DMS53 (cell line): ENCODE results near the gene GRM7.

Experiments used
- DNase-seq: peaks from one replicate; lab custom pipeline; 2025; lab: John Stamatoyannopoulos, UW

Gene GRM7

DNA sequence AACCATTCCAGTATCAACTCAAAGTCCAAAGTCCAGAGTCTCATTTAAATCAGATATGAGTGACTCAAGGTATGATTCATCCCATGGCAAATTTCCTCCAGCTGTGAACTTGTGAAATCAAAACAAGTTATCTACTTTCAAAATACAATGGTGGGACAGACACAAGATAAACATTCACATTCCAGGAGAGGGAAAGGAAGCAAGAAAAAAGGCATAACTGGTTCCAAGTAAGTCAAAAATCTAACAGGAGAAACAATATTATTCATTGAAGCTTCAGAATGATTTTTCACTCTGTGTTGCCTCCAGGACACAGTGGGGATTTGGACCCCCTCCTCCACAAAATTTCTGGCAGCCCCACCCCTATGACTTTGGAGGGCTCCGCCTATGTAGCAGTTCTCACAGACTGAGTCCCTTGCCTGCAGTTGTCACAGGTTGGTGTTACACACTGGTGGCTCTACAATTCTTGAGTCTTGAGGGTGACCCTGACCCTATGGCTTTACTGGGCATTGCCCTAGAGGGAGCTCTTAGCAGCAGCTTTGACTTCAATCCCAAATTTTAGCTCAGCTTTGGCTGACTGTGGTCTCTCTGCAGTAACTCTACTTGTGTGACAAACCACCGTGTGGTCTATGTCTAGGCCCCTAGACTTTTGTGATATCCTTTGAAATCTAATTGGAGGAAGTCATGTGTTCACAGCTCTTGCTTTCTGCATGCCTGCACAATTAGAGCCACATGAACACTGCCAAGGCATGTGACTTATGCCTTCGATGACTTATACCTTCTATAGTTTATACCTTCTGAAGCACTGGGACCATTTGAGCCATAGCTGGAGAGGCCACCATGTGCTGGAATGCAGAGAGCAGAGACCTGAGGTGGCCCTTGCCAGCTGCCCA is 644.2 kb downstream of the GRM7 start:
- DNase-seq, result peak; percentile 59

DNA sequence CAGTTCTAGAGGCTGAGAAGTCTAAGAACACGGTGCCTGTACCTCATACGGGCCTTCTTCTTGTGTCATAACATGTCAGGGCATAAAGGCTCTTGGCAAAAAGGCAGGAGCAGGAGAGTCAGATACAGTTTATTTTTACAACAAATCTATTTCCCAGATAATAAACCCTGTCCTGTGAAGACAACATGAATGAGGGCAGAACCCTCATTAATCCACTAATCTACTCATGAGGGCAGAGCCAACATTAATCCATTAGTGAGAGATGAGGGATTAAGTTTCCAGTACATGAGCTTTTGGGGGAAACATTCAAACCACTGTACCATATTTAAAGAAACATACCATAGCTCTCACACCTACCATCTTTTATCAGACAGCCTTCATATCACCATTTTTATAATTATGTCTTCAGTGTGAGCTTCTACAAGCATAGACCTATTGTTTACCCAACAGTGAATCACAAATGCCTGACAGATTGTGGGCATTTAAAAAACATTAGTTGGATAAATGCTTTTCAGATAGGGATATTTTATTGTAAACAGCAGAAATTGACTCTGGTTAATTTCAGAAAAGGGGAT is 645.8 kb downstream of the GRM7 start:
- peak; percentile 5 for DNase-seq

DNA sequence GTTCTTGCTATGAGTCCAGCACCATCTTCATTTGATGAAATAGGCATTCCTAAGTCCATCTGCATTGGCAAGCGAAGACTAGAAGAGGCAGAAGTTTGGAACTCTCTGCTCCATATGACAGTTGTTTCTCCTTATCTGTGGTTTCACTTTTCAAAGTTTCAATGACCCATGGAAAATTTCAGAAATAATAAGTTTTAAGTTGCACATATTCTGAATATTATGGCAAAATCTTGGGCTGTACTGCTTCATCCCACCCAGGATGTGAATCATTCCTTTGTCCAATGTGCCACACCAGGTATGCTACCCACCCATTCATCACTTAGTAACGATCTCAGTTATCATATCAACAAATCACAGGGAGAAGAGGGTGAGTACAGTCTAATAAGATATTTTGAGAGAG is 647.9 kb downstream of the GRM7 start:
- DNase-seq, result no peak

DNA sequence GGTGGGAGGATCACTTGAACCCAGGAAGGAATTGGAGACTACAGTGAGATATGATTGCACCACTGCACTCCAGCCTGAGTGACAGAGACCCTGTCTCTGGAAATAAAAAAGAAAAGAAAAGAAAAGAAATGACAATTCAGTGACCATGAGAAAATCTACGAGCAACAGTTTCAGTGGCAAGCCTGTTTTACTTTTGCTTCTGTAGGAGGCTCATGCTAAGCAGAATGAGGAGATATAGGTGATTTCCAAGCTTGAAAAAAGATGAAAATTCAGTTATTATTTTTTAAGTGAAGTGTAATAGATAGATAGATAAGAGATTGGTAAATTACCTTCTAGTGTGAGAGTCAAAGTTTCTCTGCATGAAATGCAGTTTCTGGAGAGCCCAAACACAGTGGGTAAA is 651.1 kb downstream of the GRM7 start:
- no peak for DNase-seq

DNA sequence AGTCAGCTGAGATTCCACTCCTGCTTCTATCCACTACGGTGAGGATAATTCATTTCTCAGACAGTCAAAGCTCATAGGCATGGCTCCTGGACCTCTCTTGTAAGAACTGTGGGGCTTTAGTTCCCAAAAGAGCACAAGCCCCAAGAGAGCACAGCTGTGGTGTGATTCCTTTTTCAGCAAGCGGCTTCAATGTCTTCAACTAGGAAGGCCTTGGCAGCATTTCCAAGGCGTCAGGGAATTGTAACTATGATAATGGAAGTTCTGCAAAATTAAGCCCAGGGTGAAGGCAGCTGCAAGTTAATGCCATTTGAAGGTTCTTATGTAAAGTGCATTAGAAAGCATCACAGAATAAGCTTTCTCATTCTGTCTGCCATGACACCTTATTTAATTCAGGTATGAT is 657.1 kb downstream of the GRM7 start:
- DNase-seq, result no peak

DNA sequence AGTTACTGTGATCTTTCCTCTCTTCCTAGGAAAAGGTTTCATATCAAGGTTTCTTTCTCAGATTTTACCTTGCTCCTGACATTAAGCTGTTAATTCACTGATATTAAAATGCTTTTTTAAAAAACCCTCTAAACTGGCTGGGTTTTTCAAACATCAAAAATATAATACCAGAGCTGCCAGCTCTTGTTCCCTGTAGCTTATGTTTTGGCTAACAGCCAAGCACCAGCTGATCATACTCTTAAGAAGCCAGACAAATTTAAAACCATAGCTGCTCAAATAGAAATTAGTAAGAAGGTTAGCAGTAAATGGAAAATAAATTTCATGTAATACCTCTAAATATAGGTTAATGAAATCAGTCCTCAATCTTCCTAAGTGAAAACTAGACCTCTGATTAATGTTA is 657.5 kb downstream of the GRM7 start:
- peak; percentile 11 for DNase-seq

DNA sequence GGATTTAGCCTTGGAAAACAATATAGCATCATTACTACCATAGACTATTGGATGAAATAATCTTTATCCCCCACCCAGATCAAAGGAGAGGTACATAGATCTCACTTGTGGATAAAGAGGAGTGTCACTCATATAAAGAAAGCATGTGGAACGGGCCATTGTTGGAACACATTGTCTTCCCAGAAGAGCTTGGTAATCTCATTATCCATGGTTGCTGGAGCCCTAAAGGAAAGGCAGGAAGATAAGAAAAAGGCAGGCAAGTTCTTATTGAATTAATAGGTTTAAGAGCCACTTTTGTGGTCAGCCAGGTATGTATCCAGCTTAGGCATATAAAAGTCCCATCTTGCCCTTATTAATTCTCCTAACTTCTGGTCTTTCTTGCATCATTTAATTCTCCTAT is 659.1 kb downstream of the GRM7 start:
- DNase-seq, result no peak

DNA sequence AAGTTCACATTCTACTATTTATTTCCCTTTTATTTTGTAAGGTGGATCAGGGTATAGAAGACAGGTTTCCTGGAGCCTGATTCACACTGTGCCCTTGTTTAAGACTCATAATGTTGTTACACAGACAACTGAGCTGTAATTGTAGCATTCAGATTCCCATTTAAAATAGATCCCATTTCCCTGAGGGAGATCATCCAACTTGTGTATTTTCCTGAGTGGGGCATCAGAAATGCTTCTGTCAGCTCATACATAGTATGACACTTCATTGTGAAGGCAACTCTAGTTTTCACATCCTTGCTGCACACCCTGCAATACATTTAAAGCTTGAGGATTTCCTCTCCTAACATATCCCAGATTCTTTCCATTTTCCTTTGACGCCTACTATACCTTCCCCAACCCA is 659.7 kb downstream of the GRM7 start:
- DNase-seq, result no peak

DNA sequence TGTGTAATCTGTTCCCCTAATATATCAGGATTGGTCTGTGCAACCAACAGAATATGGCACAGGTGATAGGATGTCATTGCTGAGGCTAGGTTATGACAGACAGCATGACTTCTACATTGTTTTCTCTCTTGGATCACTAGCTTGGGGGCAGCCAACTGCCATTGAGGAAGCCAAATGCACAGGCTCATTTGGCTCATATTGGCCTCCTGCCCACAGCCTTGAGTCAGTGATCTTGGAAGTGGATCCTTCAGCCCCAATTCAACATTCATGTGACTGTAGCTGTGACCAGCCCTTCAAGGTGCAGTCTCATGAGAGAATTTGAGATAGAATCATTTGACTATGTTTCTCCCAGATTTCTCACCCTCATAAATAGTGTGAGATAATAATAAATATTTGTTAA is 675.6 kb downstream of the GRM7 start:
- DNase-seq, result peak; percentile 35

DNA sequence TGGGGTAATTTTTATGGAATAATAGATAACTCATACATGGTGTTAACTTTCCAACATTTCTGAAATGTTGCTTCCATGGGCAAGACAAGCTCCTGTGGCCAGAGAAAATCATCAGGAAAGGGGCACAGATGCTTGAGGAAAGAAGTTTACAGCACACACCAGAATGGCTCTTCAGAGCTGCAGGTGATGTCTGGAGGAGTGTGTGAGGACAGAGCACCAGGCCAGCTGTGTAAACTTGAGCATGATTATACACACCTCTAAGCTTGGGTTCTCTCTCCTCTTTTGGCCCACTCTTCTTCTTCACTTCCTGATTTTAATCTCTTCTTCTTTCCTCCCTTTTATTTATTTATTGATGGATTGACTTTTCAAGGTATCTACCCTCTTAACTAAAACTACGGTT is 676.0 kb downstream of the GRM7 start:
- DNase-seq, result peak; percentile 61

DNA sequence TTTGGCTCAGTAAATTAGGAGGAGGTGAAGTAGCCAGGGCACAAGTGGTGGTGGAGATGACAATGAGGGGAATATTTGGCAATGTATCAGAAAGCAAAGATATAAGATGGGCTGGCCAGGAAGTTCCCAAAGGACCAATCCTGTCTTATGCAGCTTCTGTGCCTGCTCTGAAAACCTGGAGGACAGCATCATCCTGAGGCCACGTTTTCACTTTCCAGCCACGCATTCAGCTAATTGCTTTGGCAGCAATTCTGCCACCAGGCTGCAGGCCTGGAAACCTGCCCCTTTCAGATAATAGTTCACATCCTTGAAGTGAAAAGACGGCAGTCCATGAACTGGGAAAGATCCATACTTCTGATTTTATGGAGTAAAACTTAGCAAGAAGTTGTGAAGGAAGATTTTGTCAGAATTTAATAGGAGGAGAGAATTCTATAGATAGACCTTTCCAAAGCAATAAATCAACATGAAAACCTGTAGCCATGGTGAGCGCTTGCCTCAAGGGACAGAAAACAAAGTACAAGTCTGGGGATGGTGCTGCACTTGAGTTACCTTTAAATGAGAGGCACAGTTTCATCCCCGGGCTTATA is 682.5 kb downstream of the GRM7 start:
- no peak for DNase-seq

DNA sequence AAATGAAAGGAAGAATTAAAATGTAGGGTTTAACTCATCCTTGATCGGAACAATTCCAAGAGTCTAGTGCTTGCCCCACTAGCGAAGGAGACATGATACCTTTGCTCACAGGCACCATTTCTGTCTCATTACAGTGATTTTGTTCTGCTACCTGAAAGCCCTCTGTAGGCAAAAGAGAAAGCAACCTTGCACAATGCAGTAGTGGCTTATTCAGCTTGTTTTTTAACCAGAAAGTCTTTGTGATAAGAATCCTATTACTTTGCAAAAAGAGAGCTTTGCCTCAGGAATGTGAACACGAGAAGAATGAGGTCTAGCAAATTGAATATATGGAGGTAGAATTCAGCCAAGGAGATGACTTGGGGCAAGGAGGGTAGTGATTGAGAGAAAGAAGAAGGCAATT is 684.4 kb downstream of the GRM7 start:
- no peak for DNase-seq

DNA sequence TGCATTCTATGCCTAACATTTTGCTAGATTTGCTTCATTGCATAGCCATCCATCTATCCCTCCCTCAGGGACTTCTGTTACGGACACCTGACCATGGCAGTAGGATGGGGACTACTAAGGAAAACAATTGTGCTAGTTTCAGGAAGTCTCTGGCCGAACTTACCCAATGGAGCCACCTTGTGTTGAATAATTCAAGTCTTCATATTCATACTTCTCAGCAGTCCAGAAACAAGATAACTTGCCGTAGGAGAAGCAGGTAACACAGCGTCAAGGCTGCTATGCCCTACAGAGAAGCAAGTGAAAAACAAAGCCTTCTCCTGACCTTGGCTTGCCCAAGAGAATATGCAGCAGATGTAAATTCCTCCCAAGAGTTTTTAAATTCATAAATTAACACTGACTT is 685.3 kb downstream of the GRM7 start:
- peak; percentile 28 for DNase-seq

DNA sequence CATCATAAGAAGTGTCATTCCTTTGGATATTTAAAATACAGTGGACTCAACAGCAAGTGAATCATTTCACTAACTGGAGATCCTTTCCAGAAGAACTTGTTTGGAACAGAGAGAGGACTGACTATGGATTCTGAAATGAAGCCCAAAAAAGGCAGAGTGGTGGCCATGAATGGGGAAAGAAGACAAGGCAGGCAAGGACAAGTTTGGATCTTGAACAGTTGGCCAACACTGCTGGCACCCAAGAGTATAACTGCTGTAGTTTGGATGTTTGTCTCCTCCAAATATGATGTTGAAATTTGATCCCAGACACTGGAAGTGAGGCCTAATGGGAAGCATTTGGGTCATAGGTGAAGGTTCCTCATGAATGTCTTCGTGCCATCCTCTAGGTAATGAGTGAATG is 686.9 kb downstream of the GRM7 start:
- DNase-seq, result no peak

DNA sequence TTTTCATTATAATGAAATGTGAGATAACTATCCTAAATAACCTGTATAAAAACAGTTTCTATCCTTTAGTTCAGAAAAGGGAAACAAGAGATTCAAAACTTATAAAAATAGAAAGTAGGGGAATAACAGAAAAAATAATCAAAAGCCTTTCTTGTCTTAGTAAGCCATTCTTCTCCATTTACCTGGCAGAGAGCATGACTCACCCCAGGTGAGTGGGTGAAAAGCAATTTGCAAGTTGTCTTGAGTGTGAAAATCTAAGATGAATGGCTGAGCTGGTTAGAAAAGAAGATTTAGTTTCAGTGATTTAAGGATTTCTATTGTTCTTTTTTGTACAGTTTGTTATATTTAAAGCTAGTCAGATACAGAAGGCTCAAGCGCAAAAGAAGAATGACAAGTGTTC is 702.0 kb downstream of the GRM7 start:
- no peak for DNase-seq

DNA sequence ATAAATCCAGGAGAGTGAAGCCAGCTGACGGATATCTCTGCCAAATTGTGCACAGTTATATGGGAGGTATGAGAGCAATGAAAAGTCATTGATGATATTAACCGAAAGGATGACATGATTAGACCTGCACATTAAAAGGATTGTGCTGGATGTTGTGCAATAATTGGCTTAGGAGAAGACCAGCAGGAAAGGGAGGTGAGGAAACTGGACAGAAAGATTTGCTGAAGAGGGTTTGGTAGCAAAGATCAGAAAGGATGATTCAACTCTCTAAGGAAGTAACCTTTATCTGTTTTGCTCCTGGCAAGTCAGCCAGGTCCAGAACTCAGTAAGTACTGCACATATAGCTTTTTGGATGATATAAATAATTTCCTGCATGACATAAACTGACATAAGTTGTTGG is 704.7 kb downstream of the GRM7 start:
- no peak for DNase-seq

DNA sequence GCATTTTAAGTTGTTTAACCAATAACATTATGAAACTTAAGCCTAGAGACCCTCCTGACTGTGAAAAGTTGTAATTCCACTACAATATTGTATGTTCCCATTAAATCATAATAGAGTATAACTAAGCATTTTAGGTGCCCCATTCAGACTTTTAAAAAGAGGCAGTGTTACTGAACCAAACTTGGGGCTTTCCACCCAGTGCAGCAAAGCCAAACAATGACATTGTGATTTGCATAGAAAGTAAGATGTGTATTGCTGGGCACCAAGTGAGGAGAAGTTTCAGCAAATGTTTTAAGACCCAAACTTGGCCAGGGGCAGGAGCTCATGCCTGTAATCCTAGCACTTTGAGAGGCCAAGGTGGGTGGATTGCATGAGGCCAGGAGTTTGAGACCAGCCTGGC is 706.2 kb downstream of the GRM7 start:
- no peak for DNase-seq

DNA sequence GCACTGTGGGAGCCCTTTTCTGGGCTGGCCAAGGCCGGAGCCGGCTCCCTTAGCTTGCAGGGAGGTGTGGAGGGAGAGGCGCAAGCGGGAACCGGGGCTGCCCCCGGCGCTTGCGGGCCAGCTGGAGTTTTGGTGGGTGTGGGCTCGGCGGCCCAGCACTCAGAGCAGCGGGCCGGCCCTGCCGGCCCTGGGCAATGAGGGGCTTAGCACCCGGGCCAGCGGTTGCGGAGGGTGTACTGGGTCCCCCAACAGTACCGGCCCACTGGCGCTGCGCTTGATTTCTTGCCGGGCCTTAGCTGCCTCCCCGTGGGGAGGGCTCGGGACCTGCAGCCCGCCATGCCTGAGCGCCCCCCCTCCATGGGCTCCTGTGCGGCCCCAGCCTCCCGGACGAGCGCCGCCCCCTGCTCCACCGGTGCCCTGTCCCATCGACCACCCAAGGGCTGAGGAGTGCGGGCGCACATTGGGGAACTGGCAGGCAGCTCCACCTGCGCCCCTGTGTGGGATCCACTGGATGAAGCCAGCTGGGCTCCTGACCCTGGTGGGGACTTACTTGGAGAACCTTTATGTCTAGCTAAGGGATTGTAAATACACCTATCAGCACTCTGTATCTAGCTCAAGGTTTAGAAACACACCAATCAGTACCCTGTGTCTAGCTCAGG is 707.7 kb downstream of the GRM7 start:
- no peak for DNase-seq

DNA sequence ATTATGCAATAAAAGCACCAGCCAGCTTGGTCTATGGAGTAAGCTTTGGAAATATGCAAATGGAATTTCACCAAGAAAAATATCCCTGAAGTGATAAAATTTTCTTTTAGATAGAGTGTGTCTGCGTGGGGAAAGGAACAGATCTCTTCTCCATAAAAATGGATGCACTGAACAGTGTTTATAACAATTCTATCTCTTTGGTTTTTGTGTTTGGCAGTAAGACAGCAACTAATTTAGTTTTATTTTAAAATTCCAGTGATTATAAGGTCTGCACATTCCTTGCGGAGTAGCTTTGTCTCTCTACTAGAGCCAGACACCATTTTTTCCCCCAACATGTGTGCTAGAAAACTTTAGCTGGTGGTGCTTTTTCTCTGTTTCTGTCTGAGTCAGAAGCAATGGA is 712.4 kb downstream of the GRM7 start:
- DNase-seq, result no peak

DNA sequence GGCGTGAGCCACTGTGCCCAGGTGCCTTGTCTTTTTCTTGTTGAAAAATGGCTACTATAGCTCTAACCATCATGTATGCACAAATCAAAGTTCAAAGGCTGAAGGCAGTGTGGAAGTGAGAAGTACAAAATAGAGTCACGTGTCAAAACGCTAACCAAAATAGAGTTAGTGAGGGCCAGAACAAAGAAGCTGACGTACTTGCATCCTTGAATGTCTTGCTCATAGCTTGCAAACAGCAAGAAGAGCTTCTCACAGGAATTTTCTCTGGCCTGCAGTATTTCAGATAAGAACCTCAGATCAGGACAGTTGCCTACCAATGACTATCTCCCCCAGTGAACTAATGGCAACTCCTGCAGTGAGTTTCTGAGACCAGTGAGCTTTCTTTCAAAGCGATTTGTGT is 713.5 kb downstream of the GRM7 start:
- DNase-seq, result no peak

DNA sequence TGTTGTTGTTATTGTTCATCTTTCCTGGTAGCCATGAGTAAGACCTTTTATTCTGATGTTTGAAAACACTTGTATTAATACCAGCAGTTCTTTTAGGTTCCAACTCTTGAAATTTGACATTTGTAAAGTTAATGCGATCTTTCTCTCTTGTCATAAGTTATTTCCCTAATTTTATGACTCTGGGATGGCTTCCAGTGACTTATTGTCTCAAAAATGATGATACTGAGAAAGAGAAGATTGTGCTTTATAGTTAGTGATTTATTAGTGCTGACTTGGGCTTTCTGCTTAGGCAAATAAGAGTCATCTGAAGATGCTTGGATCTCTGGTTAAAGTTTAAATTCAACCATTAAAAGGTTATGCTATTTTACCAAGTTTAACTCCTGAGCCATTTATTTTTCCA is 715.2 kb downstream of the GRM7 start:
- DNase-seq, result no peak

DNA sequence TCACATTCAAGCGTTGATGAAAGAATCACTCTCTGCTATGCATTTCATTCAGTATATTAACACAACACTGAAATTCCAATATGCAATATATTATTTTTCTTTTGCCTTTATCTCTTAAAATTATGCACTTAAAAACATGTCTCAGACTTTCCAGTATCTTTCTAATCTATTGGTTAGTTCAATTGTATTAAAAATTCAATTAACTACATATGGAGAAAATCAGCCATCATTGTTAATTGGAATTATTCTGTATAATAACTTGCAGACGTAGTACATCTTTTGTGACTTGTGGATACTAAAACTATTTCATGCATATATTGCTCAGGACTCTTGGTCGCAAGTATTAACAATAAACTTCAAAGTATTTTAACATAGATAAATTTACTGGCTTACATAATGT is 715.6 kb downstream of the GRM7 start:
- no peak for DNase-seq

DNA sequence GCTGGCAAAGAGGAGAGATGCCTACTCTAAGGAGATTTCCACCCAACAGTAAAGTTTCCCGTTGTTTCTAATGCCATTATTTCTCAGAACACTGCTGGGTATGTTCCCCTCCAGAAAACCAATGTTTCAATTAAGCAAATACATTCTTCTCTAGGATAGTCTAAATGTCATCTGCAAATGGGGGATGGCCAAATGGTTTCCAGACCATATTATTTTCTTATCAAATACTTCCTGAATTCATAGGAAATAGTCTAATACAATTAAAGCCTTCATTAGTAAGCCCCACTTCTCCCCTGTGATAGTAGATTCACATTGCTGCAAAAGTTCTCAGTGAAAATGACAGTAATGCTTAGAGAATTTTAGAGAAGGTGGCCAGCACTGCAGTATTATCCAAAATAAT is 716.6 kb downstream of the GRM7 start:
- no peak for DNase-seq
